Measurements from ENCODE around the gene SH3GLB1.
"Not testable (repeated sequence)": the region's sequence is repeated elsewhere in the genome, so short reads cannot be mapped to it uniquely, and the experiment has no call there.

- not testable (repeated sequence) for TF ChIP-seq CTCF (IDR thresholded peaks at IDR 0.05; ENCODE audit: insufficient read depth, low read length); POLR2AphosphoS5 (IDR thresholded peaks at IDR 0.05; ENCODE audit: low read depth)
These were observed 1.4 kb upstream of the SH3GLB1 start for GRCh38 chr1:86702954-86703494.

All from HL-60 (cell line).